Measurements from ENCODE around the gene CYP2U1.

- no peak for TF ChIP-seq RAD21 (IDR thresholded peaks at IDR 0.05; ENCODE audit: low read length)
- TF ChIP-seq, protein P1, sequence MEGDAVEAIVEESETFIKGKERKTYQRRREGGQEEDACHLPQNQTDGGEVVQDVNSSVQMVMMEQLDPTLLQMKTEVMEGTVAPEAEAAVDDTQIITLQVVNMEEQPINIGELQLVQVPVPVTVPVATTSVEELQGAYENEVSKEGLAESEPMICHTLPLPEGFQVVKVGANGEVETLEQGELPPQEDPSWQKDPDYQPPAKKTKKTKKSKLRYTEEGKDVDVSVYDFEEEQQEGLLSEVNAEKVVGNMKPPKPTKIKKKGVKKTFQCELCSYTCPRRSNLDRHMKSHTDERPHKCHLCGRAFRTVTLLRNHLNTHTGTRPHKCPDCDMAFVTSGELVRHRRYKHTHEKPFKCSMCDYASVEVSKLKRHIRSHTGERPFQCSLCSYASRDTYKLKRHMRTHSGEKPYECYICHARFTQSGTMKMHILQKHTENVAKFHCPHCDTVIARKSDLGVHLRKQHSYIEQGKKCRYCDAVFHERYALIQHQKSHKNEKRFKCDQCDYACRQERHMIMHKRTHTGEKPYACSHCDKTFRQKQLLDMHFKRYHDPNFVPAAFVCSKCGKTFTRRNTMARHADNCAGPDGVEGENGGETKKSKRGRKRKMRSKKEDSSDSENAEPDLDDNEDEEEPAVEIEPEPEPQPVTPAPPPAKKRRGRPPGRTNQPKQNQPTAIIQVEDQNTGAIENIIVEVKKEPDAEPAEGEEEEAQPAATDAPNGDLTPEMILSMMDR (conservative IDR thresholded peaks at IDR 0.05; ENCODE audit: low read depth, low read length): no peak
- no peak for TF ChIP-seq MXI1 (IDR thresholded peaks at IDR 0.05; ENCODE audit: borderline replicate concordance, low read depth, low read length)
- TF ChIP-seq POLR2A (IDR thresholded peaks at IDR 0.05; ENCODE audit: low read depth, low read length): no peak
- TF ChIP-seq RFX5 (IDR thresholded peaks at IDR 0.05; ENCODE audit: low read depth, low read length): no peak
These were observed 40.6 kb upstream of the CYP2U1 start for GRCh38 chr4:107890779-107891178.
